HepG2 (cell line): ENCODE measurements around the gene KCNG4.
"Not testable (repeated sequence)": the region's sequence is repeated elsewhere in the genome, so short reads cannot be mapped to it uniquely, and the experiment has no call there.

Experiments
- IKZF1 ChIP-seq: fragments of 450-650 bp; IDR thresholded peaks from 2 replicates; pipeline ENCODE4 v1.7.1; 2016
- ZNF883 ChIP-seq: sonication (generic); formaldehyde crosslinking; IDR thresholded peaks from 2 replicates; pipeline ENCODE4 v1.5.1; 2020; ENCODE audit warnings: mild to moderate bottlenecking, missing genetic modification reagents; ENCODE audit errors: not compliant biosample characterization
- TF ChIP-seq, protein P1 (sequence below): sonication (generic); formaldehyde crosslinking; IDR thresholded peaks from 2 replicates; pipeline ENCODE4 v1.4.0; 2020; ENCODE audit warnings: low read depth, mild to moderate bottlenecking, missing genetic modification reagents
- TF ChIP-seq, protein P2 (sequence below), 2 experiments: sonication (generic) in 1 of 2; formaldehyde crosslinking in 1 of 2; IDR thresholded peaks; 2 replicates each; pipeline versions ENCODE4 v1.5.1 to v1.6.1; 2011 to 2020; ENCODE audit warnings: borderline replicate concordance in 1 of 2, low read depth in 1 of 2, low read length in 1 of 2, mild to moderate bottlenecking in 1 of 2, missing genetic modification reagents in 1 of 2, moderate library complexity in 1 of 2

DNA sequence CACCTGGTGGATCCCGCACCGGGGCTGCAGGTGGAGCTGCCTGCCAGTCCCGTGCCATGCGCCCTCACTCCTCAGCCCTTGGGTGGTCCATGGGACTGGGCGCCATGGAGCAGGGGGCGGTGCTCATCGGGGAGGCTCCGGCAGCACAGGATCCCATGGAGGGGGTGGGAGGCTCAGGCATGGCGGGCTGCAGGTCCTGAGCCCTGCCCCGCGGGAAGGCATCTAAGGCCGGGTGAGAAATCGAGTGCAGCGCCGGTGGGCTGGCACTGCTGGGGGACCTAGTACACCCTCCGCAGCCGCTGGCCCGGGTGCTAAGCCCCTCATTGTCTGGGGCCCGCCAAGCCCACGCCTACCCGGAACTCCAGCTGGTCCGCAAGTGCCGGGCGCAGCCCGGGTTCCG is 35.3 kb downstream of the KCNG4 start:
- not testable (repeated sequence) for TF ChIP-seq ZNF883, IKZF1
- TF ChIP-seq, protein P1, sequence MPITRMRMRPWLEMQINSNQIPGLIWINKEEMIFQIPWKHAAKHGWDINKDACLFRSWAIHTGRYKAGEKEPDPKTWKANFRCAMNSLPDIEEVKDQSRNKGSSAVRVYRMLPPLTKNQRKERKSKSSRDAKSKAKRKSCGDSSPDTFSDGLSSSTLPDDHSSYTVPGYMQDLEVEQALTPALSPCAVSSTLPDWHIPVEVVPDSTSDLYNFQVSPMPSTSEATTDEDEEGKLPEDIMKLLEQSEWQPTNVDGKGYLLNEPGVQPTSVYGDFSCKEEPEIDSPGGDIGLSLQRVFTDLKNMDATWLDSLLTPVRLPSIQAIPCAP (CRISPR knock-in tag) = not testable (repeated sequence)
- TF ChIP-seq, protein P2, sequence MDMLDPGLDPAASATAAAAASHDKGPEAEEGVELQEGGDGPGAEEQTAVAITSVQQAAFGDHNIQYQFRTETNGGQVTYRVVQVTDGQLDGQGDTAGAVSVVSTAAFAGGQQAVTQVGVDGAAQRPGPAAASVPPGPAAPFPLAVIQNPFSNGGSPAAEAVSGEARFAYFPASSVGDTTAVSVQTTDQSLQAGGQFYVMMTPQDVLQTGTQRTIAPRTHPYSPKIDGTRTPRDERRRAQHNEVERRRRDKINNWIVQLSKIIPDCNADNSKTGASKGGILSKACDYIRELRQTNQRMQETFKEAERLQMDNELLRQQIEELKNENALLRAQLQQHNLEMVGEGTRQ (IDR thresholded peaks at IDR 0.05; ENCODE audit: low read depth, low read length) = not testable (repeated sequence)
- TF ChIP-seq, protein P2 (CRISPR knock-in tag; IDR thresholded peaks at IDR 0.05; ENCODE audit: borderline replicate concordance) = not testable (repeated sequence)
